K562 (cell line): Measurements from ENCODE around the gene SNAPC2.

Experiments
- BRCA1 ChIP-seq, 2 experiments: fragments of 450-650 bp in 1 of 2; sonication (generic) in 1 of 2; formaldehyde crosslinking in 1 of 2; IDR thresholded peaks; 2 replicates each; pipeline versions ENCODE4 v1.5.0 to v1.6.1; 2017 to 2020; ENCODE audit warnings: mild to moderate bottlenecking in 1 of 2, missing genetic modification reagents in 1 of 2
- CSDE1 ChIP-seq, 2 experiments: fragments of 450-650 bp; IDR thresholded peaks; 2 replicates each; pipeline ENCODE4 v1.6.1; 2016; ENCODE audit warnings: mild to moderate bottlenecking in 1 of 2
- EP300 ChIP-seq: IDR thresholded peaks from 2 replicates; pipeline ENCODE4 v1.6.1; 2012; ENCODE audit warnings: low read length, improper control_type of control experiment
- FOXA3 ChIP-seq, 2 experiments: fragments of 450-650 bp in 1 of 2; sonication (generic) in 1 of 2; formaldehyde crosslinking; IDR thresholded peaks in 1 of 2; conservative IDR thresholded peaks in 1 of 2; 2 replicates each; pipeline versions ENCODE4 v1.4.0 to v1.8.0; 2020 to 2022; ENCODE audit warnings: mild to moderate bottlenecking in 2 of 2, missing genetic modification reagents in 1 of 2
- GATAD2B ChIP-seq: fragments of 450-650 bp; IDR thresholded peaks from 2 replicates; pipeline ENCODE4 v1.6.1; 2017; ENCODE audit warnings: mild to moderate bottlenecking, borderline replicate concordance
- HSF4 ChIP-seq: fragments of 250-450 bp; sonication (Bioruptor Pico); IDR thresholded peaks from 2 replicates; pipeline ENCODE4 v2.1.2; 2022; ENCODE audit warnings: mild to moderate bottlenecking, moderate library complexity, borderline replicate concordance
- SREBF1 ChIP-seq: fragments of 150-350 bp; IDR thresholded peaks from 2 replicates; pipeline ENCODE4 v1.6.1; 2014; ENCODE audit warnings: antibody characterized with exemption, low read depth, low read length, borderline replicate concordance
- ZNF175 ChIP-seq: fragments of 200-800 bp; sonication (Bioruptor generic); IDR thresholded peaks from 2 replicates; pipeline ENCODE4 v1.6.1; 2016; ENCODE audit warnings: low read depth, mild to moderate bottlenecking, missing genetic modification characterization, missing compliant biosample characterization
- ZNF282 ChIP-seq: sonication (generic); formaldehyde crosslinking; IDR thresholded peaks from 2 replicates; pipeline ENCODE4 v1.8.1; 2023; ENCODE audit warnings: missing genetic modification reagents

GRCh38 chr19:7961920-7962626 lies 41.9 kb downstream of the SNAPC2 start:
- TF ChIP-seq HSF4 (CRISPR knock-in tag): no peak
- no peak for TF ChIP-seq CSDE1 (IDR thresholded peaks at IDR 0.05)
- no peak for TF ChIP-seq BRCA1 (IDR thresholded peaks at IDR 0.05)
- TF ChIP-seq BRCA1 (CRISPR knock-in tag; IDR thresholded peaks at IDR 0.05): no peak
- no peak for TF ChIP-seq ZNF175
- no peak for TF ChIP-seq SREBF1
- no peak for TF ChIP-seq EP300
- TF ChIP-seq GATAD2B: no peak
- TF ChIP-seq ZNF282 (CRISPR knock-in tag): no peak
- no peak for TF ChIP-seq FOXA3 (CRISPR knock-in tag; conservative IDR thresholded peaks at IDR 0.05 in 1 of 2, IDR thresholded peaks at IDR 0.05 in 1 of 2)
